GM12891 (cell line): ENCODE data around the gene FUNDC2.

Source experiments
- POLR2A ChIP-seq: IDR thresholded peaks from 2 replicates; pipeline ENCODE4 v1.6.1; 2011; ENCODE audit warnings: low read depth, low read length, control low read depth
- POLR2AphosphoS5 ChIP-seq: IDR thresholded peaks from 2 replicates; pipeline ENCODE4 v1.6.1; 2011; ENCODE audit warnings: low read depth, low read length, control low read depth

DNA sequence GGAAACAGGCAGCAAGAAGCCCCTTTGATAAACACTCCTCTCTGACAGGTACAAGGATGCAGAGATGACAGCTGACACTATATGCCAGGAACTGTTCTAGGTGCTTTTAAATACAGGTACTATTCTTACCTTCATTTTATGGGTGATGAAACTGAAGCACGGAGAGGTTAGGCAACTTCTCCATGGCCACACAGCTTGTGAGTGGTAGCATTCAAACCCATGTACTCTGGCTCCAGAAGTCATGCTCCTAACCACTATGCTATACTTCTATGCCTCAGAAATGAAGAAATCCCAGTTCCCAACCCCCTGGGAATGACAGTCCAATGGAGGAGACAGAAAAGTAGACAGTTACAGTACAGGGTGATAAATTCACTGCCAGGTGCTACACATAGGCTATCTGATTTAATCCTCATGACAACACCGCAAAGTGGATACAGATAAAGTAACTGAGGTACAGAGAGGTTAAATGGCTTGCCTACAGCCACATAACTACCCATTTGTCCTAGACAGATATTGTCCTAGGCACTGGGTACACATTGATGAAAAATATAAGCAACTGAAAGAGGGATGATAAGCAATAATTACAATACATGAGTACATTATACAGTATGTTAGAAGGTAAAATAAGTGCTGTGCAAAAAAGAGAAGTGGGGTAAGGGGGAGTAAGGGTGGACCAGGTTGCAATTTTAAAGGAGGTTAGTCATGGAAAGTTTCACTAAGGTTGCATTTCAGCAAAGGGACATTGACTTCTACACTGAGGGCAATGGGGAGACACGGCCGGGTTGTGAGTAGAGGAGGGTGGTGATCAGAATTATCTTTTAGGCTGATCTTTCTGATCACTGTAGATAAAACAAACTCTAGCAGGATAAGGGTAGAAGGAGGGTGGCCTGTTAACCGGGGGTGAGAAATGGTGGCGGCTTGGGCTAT is 2.5 kb upstream of the FUNDC2 start:
- no peak for TF ChIP-seq POLR2A
- TF ChIP-seq POLR2AphosphoS5, result no peak
